HCT116 (cell line): ENCODE measurements around the gene GEMIN5. TPM values are rescaled to one million over a fixed set of nuclear protein-coding genes. Genes with fewer than 3 reads are reported as not detected.

Source experiments
- ATAC-seq: fragments of 200-7000 bp; cut with Tn5 transposase; 2 replicates; pipeline ENCODE4 v1.9.1; 2020; ENCODE audit warnings: mild to moderate bottlenecking, moderate library complexity
- BruUV-seq: library from RNA; stranded (reverse); fragments of 400-500 nt; replicated peaks from 2 replicates; lab custom pipeline; 2021; lab: Mats Ljungman, UMichigan
- CTCF ChIA-PET: fragments of 300-600 bp; sonication (Branson Sonifier 250); formaldehyde crosslinking; loops from one replicate; lab custom pipeline; 2021; ENCODE audit warnings: antibody characterized with exemption; lab: Charles Lee
- POLR2A ChIA-PET: fragments of 300-600, 350-600 bp; sonication (Branson Sonifier 250); formaldehyde crosslinking; loops from one replicate; lab custom pipeline; 2021; ENCODE audit warnings: antibody characterized with exemption; lab: Charles Lee
- RAD21 ChIA-PET, 2 experiments: fragments of 300-600 bp; sonication (Branson Sonifier 250); formaldehyde crosslinking; loops; one replicate each; lab custom pipeline; 2023; ENCODE audit warnings: low total read pairs in 2 of 2; ENCODE audit not compliant: uncharacterized antibody in 2 of 2, unreplicated experiment in 2 of 2, low non-redundant PET in 1 of 2; lab: Charles Lee
- DNase-seq: peaks from one replicate; pipeline ENCODE4 v3.0.0-alpha.2; 2010; ENCODE audit warnings: low read depth, low spot score
- H2AFZ ChIP-seq: fragments of 200-600 bp; shearing (Covaris generic), sonication (generic); 2 replicates; pipeline ENCODE4 v1.6.1; 2017; ENCODE audit warnings: low read depth, mixed run types, mixed read lengths, antibody characterized with exemption, low read length; ENCODE audit not compliant: poor library complexity, severe bottlenecking
- H3K27ac ChIP-seq: 2 replicates; pipeline ENCODE4 v1.5.1; 2012; ENCODE audit warnings: low read depth, low read length
- H3K27me3 ChIP-seq: fragments of 200-600 bp; sonication (generic); 2 replicates; pipeline ENCODE4 v1.6.1; 2016; ENCODE audit warnings: mixed run types, low read length, mixed read lengths; ENCODE audit not compliant: insufficient read depth
- H3K36me3 ChIP-seq, 2 experiments: fragments of 200-500 bp in 1 of 2; fragments of 200-600 bp in 1 of 2; sonication (Bioruptor generic) in 1 of 2; sonication (generic) in 1 of 2; 2 replicates each; pipeline versions ENCODE4 v1.5.1 to v1.6.1; 2014 to 2016; ENCODE audit warnings: low read length in 2 of 2, inconsistent platforms in 1 of 2, mixed read lengths in 1 of 2, mixed run types in 1 of 2; ENCODE audit not compliant: insufficient read depth in 2 of 2, control insufficient read depth in 1 of 2
- H3K4me1 ChIP-seq, 2 experiments: fragments of 200-600 bp in 1 of 2; sonication (generic) in 1 of 2; 2 replicates each; pipeline versions ENCODE4 v1.5.1 to v1.6.1; 2012 to 2017; ENCODE audit warnings: low read length in 2 of 2, inconsistent platforms in 1 of 2, mild to moderate bottlenecking in 1 of 2, mixed read lengths in 1 of 2, mixed run types in 1 of 2, moderate library complexity in 1 of 2; ENCODE audit not compliant: insufficient read depth in 2 of 2, control insufficient read depth in 1 of 2
- H3K4me2 ChIP-seq: fragments of 200-600 bp; sonication (generic); 2 replicates; pipeline ENCODE4 v1.6.1; 2017; ENCODE audit warnings: mixed run types, low read length, mixed read lengths
- H3K4me3 ChIP-seq, 2 experiments: fragments of 200-600 bp in 1 of 2; sonication (generic) in 1 of 2; replicated peaks in 1 of 2; 2 replicates each; pipeline ENCODE4 v1.5.1; 2011 to 2016; ENCODE audit warnings: low read length in 2 of 2, control low read depth in 1 of 2, low read depth in 1 of 2, mild to moderate bottlenecking in 1 of 2, mixed read lengths in 1 of 2, mixed run types in 1 of 2
- H3K79me2 ChIP-seq: fragments of 200-600 bp; sonication (generic); 2 replicates; pipeline ENCODE4 v1.6.1; 2017; ENCODE audit warnings: mild to moderate bottlenecking, mixed run types, low read length, moderate library complexity, mixed read lengths; ENCODE audit not compliant: insufficient read depth
- H3K9ac ChIP-seq: fragments of 200-600 bp; sonication (generic); 2 replicates; pipeline ENCODE4 v1.6.1; 2016; ENCODE audit warnings: low read length, mixed read lengths
- H3K9me2 ChIP-seq: fragments of 200-600 bp; sonication (generic), shearing (Covaris generic); 2 replicates; pipeline ENCODE4 v1.6.1; 2017; ENCODE audit warnings: mixed run types, mild to moderate bottlenecking, moderate library complexity; ENCODE audit not compliant: insufficient read depth
- H3K9me3 ChIP-seq, 2 experiments: fragments of 200-500 bp in 1 of 2; fragments of 200-600 bp in 1 of 2; sonication (Bioruptor generic) in 1 of 2; sonication (generic) in 1 of 2; 2 replicates each; pipeline ENCODE4 v1.6.1; 2014 to 2017; ENCODE audit warnings: low read length in 2 of 2, mixed read lengths in 2 of 2, inconsistent platforms in 1 of 2, low read depth in 1 of 2, mild to moderate bottlenecking in 1 of 2, mixed run types in 1 of 2, moderate library complexity in 1 of 2; ENCODE audit not compliant: control insufficient read depth in 1 of 2, insufficient read depth in 1 of 2
- H4K20me1 ChIP-seq: fragments of 200-600 bp; sonication (generic), shearing (Covaris generic); 2 replicates; pipeline ENCODE4 v1.6.1; 2017; ENCODE audit warnings: mixed run types, mild to moderate bottlenecking, moderate library complexity; ENCODE audit not compliant: insufficient read depth
- CBX3 ChIP-seq: IDR thresholded peaks from 2 replicates; pipeline ENCODE4 v1.6.1; 2012; ENCODE audit warnings: low read depth
- CEBPB ChIP-seq: IDR thresholded peaks from 2 replicates; pipeline ENCODE4 v1.6.1; 2012; ENCODE audit warnings: low read depth
- EZH2 ChIP-seq: fragments of 200-600 bp; sonication (generic); IDR thresholded peaks from 2 replicates; pipeline ENCODE4 v1.6.1; 2017; ENCODE audit warnings: antibody characterized with exemption, mixed run types
- EZH2phosphoT487 ChIP-seq: fragments of 200-600 bp; IDR thresholded peaks from 2 replicates; pipeline ENCODE4 v1.6.1; 2018; ENCODE audit warnings: antibody characterized with exemption, borderline replicate concordance
- POLR2A ChIP-seq: IDR thresholded peaks from 2 replicates; pipeline ENCODE4 v1.7.0; 2011; ENCODE audit warnings: borderline replicate concordance; ENCODE audit not compliant: insufficient read depth, insufficient read length; ENCODE audit errors: extremely low read depth
- POLR2AphosphoS5 ChIP-seq: IDR thresholded peaks from 2 replicates; pipeline ENCODE4 v1.6.1; 2011; ENCODE audit warnings: mild to moderate bottlenecking, low read depth, low read length, moderate library complexity
- RAD21 ChIP-seq: IDR thresholded peaks from 2 replicates; pipeline ENCODE4 v1.6.1; 2012; ENCODE audit warnings: low read depth, mild to moderate bottlenecking
- SIN3A ChIP-seq: IDR thresholded peaks from 2 replicates; pipeline ENCODE4 v1.6.1; 2012; ENCODE audit warnings: low read depth
- TCF7L2 ChIP-seq: IDR thresholded peaks from 2 replicates; pipeline ENCODE4 v1.7.0; 2011; ENCODE audit warnings: borderline replicate concordance, inconsistent platforms; ENCODE audit not compliant: insufficient read depth, insufficient read length; ENCODE audit errors: extremely low read depth
- YY1 ChIP-seq: IDR thresholded peaks from 2 replicates; pipeline ENCODE4 v1.6.1; 2011; ENCODE audit warnings: low read length, low read depth, moderate library complexity, mild to moderate bottlenecking; ENCODE audit not compliant: insufficient replicate concordance; ENCODE audit errors: extremely low read depth
- intact Hi-C: fragments of 100-400 bp; cut with micrococcal nuclease; formaldehyde crosslinking; loops from 2 replicates; pipeline ENCODE4 v1.10.0; 2022
- total RNA-seq: library from RNA; stranded (reverse); gene quantifications from one replicate; pipeline ENCODE4 v1.2.1, GENCODE V29; 2021; ENCODE audit not compliant: unreplicated experiment
- TF ChIP-seq, protein P1 (sequence below): IDR thresholded peaks from 2 replicates; pipeline ENCODE4 v1.6.1; 2012
- TF ChIP-seq, protein P2 (sequence below), 3 experiments: fragments of 200-600 bp in 1 of 3; sonication (generic) in 1 of 3; IDR thresholded peaks in 2 of 3; conservative IDR thresholded peaks in 1 of 3; 2 replicates each; pipeline ENCODE4 v1.5.1; 2012 to 2017; ENCODE audit warnings: low read depth in 2 of 3, low read length in 2 of 3, antibody characterized with exemption in 1 of 3, borderline replicate concordance in 1 of 3, control low read depth in 1 of 3, mild to moderate bottlenecking in 1 of 3, mixed read lengths in 1 of 3, mixed run types in 1 of 3, moderate library complexity in 1 of 3; ENCODE audit not compliant: insufficient read depth in 1 of 3
- TF ChIP-seq, protein P3 (sequence below): IDR thresholded peaks from 2 replicates; pipeline ENCODE4 v1.6.1; 2012; ENCODE audit warnings: low read depth
- TF ChIP-seq, protein P4 (sequence below): IDR thresholded peaks from 2 replicates; pipeline ENCODE4 v1.6.1; 2011; ENCODE audit warnings: mild to moderate bottlenecking, low read length, moderate library complexity; ENCODE audit not compliant: insufficient replicate concordance; ENCODE audit errors: extremely low read depth

Gene GEMIN5
- total RNA-seq, 1 experiment from 2014 or later: 35.9 TPM

DNA sequence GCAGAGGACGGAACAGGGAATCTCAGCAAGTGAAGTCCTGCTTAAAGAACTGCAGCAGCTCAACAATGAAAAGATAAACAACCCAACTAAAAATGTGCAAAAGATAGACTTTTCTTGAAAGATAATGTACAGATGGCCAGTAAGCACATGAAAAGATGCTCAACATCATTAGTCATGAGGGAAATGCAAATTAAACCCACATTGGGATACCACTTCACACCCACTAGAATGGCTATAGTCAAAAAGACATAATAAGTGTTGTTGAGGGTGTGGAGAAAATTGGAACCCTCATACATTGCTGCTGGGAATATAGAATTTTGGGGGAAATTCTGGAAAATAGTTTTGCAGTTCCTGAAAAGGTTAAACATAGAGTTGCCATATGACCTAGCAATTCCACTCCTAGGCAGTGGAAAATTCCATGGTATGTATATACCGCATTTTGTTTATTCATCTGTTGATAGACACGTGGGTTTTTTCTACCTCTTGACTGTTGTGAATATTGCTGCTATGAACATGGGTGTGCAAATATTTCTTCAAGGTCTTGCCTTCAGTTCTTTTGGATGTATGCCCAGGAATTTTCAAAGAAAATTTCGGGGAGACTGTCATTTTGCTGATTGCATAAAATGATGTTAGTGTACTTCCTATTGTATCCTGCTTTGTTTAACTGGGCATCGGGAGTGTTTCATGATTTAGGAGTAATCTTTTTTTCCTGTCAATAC, 72.4 kb downstream of the GEMIN5 start:
- RAD21 ChIA-PET: no interaction called here
- H3K27me3 ChIP-seq: no peaks in the 10 kb centered on the region
- H4K20me1 ChIP-seq: no peaks in the 10 kb centered on the region
- no peaks in the 10 kb centered on the region for H3K4me1 ChIP-seq
- H3K9me2 ChIP-seq: no peaks in the 10 kb centered on the region
- no peak overlapping the region for H3K4me3 ChIP-seq
- no peaks in the 10 kb centered on the region for H3K9me3 ChIP-seq
- H3K27ac ChIP-seq: no peak overlapping the region
- H3K36me3 ChIP-seq: peaks cover 5 to 11% of the 10 kb centered on the region in 2 experiments; a peak in 2 of 4 replicates
- intact Hi-C loops: no loop called here
- TF ChIP-seq CBX3: no peak
- no peak for TF ChIP-seq TCF7L2
- no peak for TF ChIP-seq RAD21
- TF ChIP-seq POLR2A: no peak
- TF ChIP-seq EZH2phosphoT487: no peak
- TF ChIP-seq, protein P1, sequence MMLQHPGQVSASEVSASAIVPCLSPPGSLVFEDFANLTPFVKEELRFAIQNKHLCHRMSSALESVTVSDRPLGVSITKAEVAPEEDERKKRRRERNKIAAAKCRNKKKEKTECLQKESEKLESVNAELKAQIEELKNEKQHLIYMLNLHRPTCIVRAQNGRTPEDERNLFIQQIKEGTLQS: no peak
- TF ChIP-seq, protein P2, sequence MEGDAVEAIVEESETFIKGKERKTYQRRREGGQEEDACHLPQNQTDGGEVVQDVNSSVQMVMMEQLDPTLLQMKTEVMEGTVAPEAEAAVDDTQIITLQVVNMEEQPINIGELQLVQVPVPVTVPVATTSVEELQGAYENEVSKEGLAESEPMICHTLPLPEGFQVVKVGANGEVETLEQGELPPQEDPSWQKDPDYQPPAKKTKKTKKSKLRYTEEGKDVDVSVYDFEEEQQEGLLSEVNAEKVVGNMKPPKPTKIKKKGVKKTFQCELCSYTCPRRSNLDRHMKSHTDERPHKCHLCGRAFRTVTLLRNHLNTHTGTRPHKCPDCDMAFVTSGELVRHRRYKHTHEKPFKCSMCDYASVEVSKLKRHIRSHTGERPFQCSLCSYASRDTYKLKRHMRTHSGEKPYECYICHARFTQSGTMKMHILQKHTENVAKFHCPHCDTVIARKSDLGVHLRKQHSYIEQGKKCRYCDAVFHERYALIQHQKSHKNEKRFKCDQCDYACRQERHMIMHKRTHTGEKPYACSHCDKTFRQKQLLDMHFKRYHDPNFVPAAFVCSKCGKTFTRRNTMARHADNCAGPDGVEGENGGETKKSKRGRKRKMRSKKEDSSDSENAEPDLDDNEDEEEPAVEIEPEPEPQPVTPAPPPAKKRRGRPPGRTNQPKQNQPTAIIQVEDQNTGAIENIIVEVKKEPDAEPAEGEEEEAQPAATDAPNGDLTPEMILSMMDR (IDR thresholded peaks at IDR 0.05 in 2 of 3, conservative IDR thresholded peaks at IDR 0.05 in 1 of 3; ENCODE audit: borderline replicate concordance in 1 of 3, insufficient read depth in 1 of 3, low read depth in 2 of 3, low read length in 2 of 3): no peak
- TF ChIP-seq EZH2: no peak
- no peak for TF ChIP-seq SIN3A
- no peak for TF ChIP-seq CEBPB
- TF ChIP-seq, protein P3, sequence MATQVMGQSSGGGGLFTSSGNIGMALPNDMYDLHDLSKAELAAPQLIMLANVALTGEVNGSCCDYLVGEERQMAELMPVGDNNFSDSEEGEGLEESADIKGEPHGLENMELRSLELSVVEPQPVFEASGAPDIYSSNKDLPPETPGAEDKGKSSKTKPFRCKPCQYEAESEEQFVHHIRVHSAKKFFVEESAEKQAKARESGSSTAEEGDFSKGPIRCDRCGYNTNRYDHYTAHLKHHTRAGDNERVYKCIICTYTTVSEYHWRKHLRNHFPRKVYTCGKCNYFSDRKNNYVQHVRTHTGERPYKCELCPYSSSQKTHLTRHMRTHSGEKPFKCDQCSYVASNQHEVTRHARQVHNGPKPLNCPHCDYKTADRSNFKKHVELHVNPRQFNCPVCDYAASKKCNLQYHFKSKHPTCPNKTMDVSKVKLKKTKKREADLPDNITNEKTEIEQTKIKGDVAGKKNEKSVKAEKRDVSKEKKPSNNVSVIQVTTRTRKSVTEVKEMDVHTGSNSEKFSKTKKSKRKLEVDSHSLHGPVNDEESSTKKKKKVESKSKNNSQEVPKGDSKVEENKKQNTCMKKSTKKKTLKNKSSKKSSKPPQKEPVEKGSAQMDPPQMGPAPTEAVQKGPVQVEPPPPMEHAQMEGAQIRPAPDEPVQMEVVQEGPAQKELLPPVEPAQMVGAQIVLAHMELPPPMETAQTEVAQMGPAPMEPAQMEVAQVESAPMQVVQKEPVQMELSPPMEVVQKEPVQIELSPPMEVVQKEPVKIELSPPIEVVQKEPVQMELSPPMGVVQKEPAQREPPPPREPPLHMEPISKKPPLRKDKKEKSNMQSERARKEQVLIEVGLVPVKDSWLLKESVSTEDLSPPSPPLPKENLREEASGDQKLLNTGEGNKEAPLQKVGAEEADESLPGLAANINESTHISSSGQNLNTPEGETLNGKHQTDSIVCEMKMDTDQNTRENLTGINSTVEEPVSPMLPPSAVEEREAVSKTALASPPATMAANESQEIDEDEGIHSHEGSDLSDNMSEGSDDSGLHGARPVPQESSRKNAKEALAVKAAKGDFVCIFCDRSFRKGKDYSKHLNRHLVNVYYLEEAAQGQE: no peak
- no peak for TF ChIP-seq POLR2AphosphoS5
- TF ChIP-seq, protein P4, sequence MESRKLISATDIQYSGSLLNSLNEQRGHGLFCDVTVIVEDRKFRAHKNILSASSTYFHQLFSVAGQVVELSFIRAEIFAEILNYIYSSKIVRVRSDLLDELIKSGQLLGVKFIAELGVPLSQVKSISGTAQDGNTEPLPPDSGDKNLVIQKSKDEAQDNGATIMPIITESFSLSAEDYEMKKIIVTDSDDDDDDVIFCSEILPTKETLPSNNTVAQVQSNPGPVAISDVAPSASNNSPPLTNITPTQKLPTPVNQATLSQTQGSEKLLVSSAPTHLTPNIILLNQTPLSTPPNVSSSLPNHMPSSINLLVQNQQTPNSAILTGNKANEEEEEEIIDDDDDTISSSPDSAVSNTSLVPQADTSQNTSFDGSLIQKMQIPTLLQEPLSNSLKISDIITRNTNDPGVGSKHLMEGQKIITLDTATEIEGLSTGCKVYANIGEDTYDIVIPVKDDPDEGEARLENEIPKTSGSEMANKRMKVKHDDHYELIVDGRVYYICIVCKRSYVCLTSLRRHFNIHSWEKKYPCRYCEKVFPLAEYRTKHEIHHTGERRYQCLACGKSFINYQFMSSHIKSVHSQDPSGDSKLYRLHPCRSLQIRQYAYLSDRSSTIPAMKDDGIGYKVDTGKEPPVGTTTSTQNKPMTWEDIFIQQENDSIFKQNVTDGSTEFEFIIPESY: no peak
- no peak for TF ChIP-seq YY1
- no peak overlapping the region for H3K4me2 ChIP-seq
- no peak overlapping the region for H2AFZ ChIP-seq
- CTCF ChIA-PET: no interaction called here
- no TSS peak for BruUV-seq
- DNase-seq (no peak), ATAC-seq (no peak)
- POLR2A ChIA-PET: interaction anchor here (1.0 kb wide), 1 partner anchor 8 kb away, joined by 3 read pairs; no protein-coding TSS in a partner anchor
- peaks cover 34% of the 10 kb centered on the region for H3K79me2 ChIP-seq
- H3K9ac ChIP-seq: no peak overlapping the region
